Vagina (tissue), 2 donors: ENCODE measurements around the gene C1QTNF4.
"Not testable (repeated sequence)": the region's sequence is repeated elsewhere in the genome, so short reads cannot be mapped to it uniquely, and the experiment has no call there.

Experiments used
- POLR2AphosphoS5 ChIP-seq, 2 donors: sonication (generic); formaldehyde crosslinking; IDR thresholded peaks; one replicate each; pipeline ENCODE4 v1.9.0; 2017; ENCODE audit warnings: antibody characterized with exemption in 2 of 2, mild to moderate bottlenecking in 2 of 2, low read depth in 1 of 2; ENCODE audit not compliant: insufficient read depth in 1 of 2
- TF ChIP-seq, protein P1 (sequence below), 3 experiments: fragments of 450-650 bp in 2 of 3; fragments of 200-600 bp in 1 of 3; sonication (generic) in 1 of 3; IDR thresholded peaks; one replicate each; pipeline ENCODE4 v1.5.1; 2017 to 2019; ENCODE audit warnings: antibody characterized with exemption in 3 of 3, mild to moderate bottlenecking in 2 of 3, moderate library complexity in 2 of 3

DNA sequence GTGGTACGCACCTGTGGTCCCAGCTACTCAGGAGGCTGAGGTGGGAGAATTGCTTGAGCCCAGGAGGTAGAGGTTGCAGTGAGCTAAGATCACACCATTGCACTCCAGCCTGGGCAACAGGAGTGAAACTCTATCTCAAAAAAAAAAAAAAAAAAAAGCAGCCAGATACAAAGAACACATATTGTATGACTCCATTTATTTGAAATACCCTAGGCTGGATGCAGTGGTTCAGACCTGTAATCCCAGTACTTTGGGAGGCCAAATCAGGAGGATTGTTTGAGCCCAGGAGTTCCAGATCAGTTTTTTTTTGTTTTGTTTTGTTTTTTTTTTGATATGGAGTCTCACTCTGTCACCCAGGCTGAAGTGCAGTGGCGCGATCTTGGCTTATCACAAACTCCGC, 31.8 kb downstream of the C1QTNF4 start:
- TF ChIP-seq, protein P1, sequence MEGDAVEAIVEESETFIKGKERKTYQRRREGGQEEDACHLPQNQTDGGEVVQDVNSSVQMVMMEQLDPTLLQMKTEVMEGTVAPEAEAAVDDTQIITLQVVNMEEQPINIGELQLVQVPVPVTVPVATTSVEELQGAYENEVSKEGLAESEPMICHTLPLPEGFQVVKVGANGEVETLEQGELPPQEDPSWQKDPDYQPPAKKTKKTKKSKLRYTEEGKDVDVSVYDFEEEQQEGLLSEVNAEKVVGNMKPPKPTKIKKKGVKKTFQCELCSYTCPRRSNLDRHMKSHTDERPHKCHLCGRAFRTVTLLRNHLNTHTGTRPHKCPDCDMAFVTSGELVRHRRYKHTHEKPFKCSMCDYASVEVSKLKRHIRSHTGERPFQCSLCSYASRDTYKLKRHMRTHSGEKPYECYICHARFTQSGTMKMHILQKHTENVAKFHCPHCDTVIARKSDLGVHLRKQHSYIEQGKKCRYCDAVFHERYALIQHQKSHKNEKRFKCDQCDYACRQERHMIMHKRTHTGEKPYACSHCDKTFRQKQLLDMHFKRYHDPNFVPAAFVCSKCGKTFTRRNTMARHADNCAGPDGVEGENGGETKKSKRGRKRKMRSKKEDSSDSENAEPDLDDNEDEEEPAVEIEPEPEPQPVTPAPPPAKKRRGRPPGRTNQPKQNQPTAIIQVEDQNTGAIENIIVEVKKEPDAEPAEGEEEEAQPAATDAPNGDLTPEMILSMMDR (IDR thresholded peaks at IDR 0.05): not testable (repeated sequence)
- TF ChIP-seq POLR2AphosphoS5 (IDR thresholded peaks at IDR 0.05; ENCODE audit: insufficient read depth in 1 of 2, low read depth in 1 of 2): not testable (repeated sequence)
